Body of pancreas (tissue), 4 donors: ENCODE data around the gene APOA4. TPM values are rescaled to one million over a fixed set of nuclear protein-coding genes. Genes with fewer than 3 reads are reported as not detected.

ENCODE experiments used
- ATAC-seq: fragments of 150-250 bp; one replicate; pipeline ENCODE4 v1.9.1; 2016
- DNase-seq, 4 donors: peaks; one replicate each; pipeline ENCODE4 v3.0.0-alpha.2; 2019
- H3K27ac ChIP-seq, 4 donors: fragments of 200-600 bp; sonication (generic); 1 replicate in 3 of 4; 2 replicates in 1 of 4; pipeline versions ENCODE4 v1.5.1 to v1.6.1; 2016 to 2019; ENCODE audit warnings: mild to moderate bottlenecking in 1 of 4, mixed read lengths in 1 of 4, moderate library complexity in 1 of 4
- H3K27me3 ChIP-seq, 2 donors: fragments of 200-600 bp; sonication (generic); one replicate each; pipeline ENCODE4 v1.6.0; 2016; ENCODE audit warnings: mild to moderate bottlenecking in 1 of 2
- H3K36me3 ChIP-seq, 2 donors: fragments of 200-600 bp; sonication (generic); replicated peaks in 1 of 2; 2 replicates each; pipeline ENCODE4 v1.5.1; 2016; ENCODE audit warnings: low read depth in 2 of 2; ENCODE audit not compliant: insufficient read depth in 1 of 2
- H3K4me1 ChIP-seq: fragments of 200-600 bp; sonication (generic); one replicate; pipeline ENCODE4 v1.6.0; 2016
- H3K4me3 ChIP-seq, 2 donors: fragments of 200-600 bp; sonication (generic); 1 replicate in 1 of 2; 2 replicates in 1 of 2; pipeline ENCODE4 v1.5.1; 2016 to 2019
- H3K9me3 ChIP-seq, 3 donors: fragments of 200-600 bp; sonication (generic); 1 replicate in 2 of 3; 2 replicates in 1 of 3; pipeline ENCODE4 v1.5.1; 2016
- POLR2A ChIP-seq, 3 donors: fragments of 450-650 bp; IDR thresholded peaks; one replicate each; pipeline ENCODE4 v1.6.1; 2016; ENCODE audit warnings: antibody characterized with exemption in 3 of 3, mild to moderate bottlenecking in 2 of 3
- WGBS, 2 donors: methylation state at CpG; one replicate each; pipeline ENCODE4 v1.1.5; 2017; 5-methylcytosine and 5-hydroxymethylcytosine counted together
- intact Hi-C: fragments of 100-400 bp; cut with DNase I; formaldehyde crosslinking; loops from one replicate; pipeline ENCODE4 v1.15.1; 2023
- total RNA-seq, 2 donors: library from RNA; depleted of rRNA; stranded (reverse); fragments of >200 nt; gene quantifications; one replicate each; pipeline ENCODE4 v1.1.0, GENCODE V29; 2016
- TF ChIP-seq, protein P1 (sequence below), 7 experiments: fragments of 450-650 bp in 4 of 7; fragments of 200-600 bp in 3 of 7; sonication (generic) in 3 of 7; IDR thresholded peaks; one replicate each; pipeline ENCODE4 v1.5.1; 2016 to 2019; ENCODE audit warnings: antibody characterized with exemption in 7 of 7

Gene APOA4
- total RNA-seq, 2 donors from 2014 or later = not detected

DNA sequence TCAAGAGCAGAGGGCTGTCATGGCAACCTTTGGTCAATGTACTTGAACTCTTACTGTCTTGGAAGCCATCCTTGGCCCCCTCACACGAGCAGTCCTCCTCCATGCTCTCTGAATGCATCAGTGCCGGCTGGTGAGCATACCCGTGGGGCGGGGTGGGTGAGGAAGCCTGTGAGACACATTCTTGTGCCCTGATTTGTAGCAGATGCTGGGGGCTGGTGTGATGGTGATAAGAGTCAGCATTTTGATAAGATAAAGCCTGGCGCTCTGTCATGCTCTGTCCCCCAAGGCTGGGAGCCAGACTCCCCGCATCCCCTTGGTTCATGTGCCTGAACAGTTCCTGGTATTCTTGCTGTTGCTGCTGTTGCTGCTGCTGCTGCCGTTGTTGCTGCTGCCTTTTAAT is 34.8 kb upstream of the APOA4 start:
- no peak for ATAC-seq
- no peak for TF ChIP-seq POLR2A (IDR thresholded peaks at IDR 0.05)
- TF ChIP-seq, protein P1, sequence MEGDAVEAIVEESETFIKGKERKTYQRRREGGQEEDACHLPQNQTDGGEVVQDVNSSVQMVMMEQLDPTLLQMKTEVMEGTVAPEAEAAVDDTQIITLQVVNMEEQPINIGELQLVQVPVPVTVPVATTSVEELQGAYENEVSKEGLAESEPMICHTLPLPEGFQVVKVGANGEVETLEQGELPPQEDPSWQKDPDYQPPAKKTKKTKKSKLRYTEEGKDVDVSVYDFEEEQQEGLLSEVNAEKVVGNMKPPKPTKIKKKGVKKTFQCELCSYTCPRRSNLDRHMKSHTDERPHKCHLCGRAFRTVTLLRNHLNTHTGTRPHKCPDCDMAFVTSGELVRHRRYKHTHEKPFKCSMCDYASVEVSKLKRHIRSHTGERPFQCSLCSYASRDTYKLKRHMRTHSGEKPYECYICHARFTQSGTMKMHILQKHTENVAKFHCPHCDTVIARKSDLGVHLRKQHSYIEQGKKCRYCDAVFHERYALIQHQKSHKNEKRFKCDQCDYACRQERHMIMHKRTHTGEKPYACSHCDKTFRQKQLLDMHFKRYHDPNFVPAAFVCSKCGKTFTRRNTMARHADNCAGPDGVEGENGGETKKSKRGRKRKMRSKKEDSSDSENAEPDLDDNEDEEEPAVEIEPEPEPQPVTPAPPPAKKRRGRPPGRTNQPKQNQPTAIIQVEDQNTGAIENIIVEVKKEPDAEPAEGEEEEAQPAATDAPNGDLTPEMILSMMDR (IDR thresholded peaks at IDR 0.05) = no peak
- 84 to 96% methylated on average over 4 to 7 of the region's 7 CpGs for WGBS, 2 donors
- no peaks in the 10 kb centered on the region for H3K27me3 ChIP-seq
- H3K4me1 ChIP-seq = no peaks in the 10 kb centered on the region
- DNase-seq = no peak
- no peak overlapping the region for H3K4me3 ChIP-seq
- intact Hi-C loops = no loop called here
- peaks cover 0 to 38% of the 10 kb centered on the region in 2 donors for H3K36me3 ChIP-seq
- no peak overlapping the region for H3K27ac ChIP-seq
- H3K9me3 ChIP-seq = no peaks in the 10 kb centered on the region

DNA sequence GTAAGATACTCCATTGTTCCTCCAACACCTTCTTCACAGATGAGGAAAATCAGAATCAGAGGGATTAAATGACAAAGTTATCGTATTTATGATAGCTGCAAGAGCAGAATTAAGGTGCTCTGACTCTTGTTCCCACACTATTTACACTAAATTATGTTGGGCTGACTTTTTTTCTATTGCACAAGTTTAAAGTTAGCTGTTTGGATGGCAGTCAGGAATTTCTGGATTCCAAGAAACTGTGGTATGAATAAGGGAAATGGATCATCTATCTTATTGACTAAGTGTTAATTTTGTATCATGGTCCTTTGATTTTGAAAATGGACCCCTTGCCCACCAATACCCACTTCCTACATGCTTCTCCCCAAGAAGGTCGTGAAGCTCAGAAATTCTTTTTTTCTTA is 34.2 kb upstream of the APOA4 start:
- intact Hi-C loops = no loop called here
- ATAC-seq = no peak
- Histone ChIP-seq H3K27me3 (no peaks in the 10 kb centered on the region), H3K9me3 (no peaks in the 10 kb centered on the region), H3K27ac (no peak overlapping the region), H3K36me3 (peaks cover 0 to 35% of the 10 kb centered on the region in 2 donors), H3K4me3 (no peak overlapping the region), H3K4me1 (no peaks in the 10 kb centered on the region)
- WGBS, 2 donors = 80 to 88% methylated on average over 2 of the region's 2 CpGs
- no peak for TF ChIP-seq POLR2A (IDR thresholded peaks at IDR 0.05)
- TF ChIP-seq, protein P1 (IDR thresholded peaks at IDR 0.05) = no peak
- no peak for DNase-seq

DNA sequence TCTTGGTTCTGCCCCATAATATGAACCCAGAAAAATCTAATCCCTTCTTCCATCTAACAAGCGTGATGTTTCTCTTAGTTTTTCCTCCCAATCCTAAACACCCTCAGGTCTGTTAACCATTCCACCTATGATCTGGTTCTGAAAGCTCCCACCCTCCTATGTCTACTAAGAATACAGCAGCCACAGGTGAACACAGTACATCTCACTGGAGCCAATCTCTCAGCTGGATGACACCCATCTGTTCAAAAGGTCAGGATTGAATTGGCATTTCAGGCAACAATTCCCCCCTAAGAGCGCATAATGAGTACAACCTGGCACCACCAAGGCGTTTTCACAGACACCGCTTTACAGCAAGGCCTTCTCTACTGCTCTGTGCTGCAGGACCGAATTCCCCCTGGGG is 33.3 kb upstream of the APOA4 start:
- 93 to 95% methylated on average over 3 to 5 of the region's 5 CpGs for WGBS, 2 donors
- intact Hi-C loops = no loop called here
- Histone ChIP-seq H3K4me1 (no peaks in the 10 kb centered on the region), H3K27ac (no peak overlapping the region), H3K27me3 (no peaks in the 10 kb centered on the region), H3K4me3 (no peak overlapping the region), H3K9me3 (no peaks in the 10 kb centered on the region), H3K36me3 (peaks cover 0 to 27% of the 10 kb centered on the region in 2 donors)
- DNase-seq = no peak
- ATAC-seq = no peak
- TF ChIP-seq, protein P1 (IDR thresholded peaks at IDR 0.05) = no peak
- no peak for TF ChIP-seq POLR2A (IDR thresholded peaks at IDR 0.05)

DNA sequence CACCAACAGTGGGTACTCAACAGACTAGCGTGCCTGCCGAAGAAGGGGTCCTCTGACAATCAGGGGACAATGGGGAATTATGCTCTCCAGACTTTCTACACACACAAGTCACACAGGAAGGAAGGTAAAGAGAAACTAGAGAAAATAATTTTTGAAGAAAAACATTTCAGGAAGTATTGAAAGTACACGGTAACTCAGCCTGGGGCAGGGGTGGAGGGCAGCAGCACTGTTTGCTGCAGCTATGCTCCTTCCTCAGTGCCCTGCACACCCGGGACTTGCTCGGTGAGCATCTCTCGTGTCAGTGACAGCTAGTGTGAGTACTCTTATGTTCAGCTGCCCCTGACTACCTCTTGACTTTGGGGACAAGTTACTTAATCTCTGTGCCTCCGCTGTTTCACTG is 32.3 kb upstream of the APOA4 start:
- 84 to 97% methylated on average over 7 of the region's 7 CpGs for WGBS, 2 donors
- intact Hi-C loops = no loop called here
- H3K27ac ChIP-seq = no peak overlapping the region

DNA sequence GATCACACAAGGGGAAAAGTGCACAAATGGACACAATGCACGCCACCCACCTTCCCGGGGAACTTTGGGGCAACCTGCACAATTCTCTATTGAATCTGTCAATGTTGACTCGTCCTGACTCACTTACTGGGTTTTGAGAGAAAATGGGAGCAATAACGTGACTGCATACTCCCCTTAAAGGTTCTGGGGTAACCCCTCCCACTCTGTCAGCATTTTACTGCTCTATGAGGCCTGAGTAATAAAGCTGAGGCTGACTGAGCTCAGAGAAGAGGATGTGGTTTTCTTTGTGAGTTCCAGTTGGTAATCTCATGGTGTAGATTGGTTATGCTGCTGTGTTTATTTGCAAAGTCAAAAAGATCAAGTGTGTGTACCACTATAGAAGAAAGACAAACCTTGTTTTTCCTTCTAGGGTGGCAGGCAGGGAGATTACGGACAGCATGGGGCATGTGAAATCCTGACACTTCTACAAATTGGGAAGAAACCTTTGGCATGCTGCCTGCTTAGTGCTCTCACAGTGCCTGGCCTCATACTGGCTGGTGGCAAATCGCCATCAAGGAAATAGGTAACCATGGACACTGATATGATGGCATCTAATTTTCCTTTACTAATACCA is 30.5 kb upstream of the APOA4 start:
- ATAC-seq (no peak), DNase-seq (peak in 1 of 4 donors; percentile 30)
- Histone ChIP-seq H3K27me3 (no peaks in the 10 kb centered on the region), H3K36me3 (peaks cover 0 to 13% of the 10 kb centered on the region in 2 donors), H3K4me1 (no peaks in the 10 kb centered on the region), H3K27ac (no peak overlapping the region), H3K9me3 (no peaks in the 10 kb centered on the region), H3K4me3 (no peak overlapping the region)
- 75 to 76% methylated on average over 6 of the region's 6 CpGs for WGBS, 2 donors
- no peak for TF ChIP-seq POLR2A (IDR thresholded peaks at IDR 0.05)
- TF ChIP-seq, protein P1 (IDR thresholded peaks at IDR 0.05) = no peak
- intact Hi-C loops = no loop called here

More for the DNA sequence above, 32.3 kb upstream of the APOA4 start:
- ATAC-seq (no peak), DNase-seq (no peak)
- H3K4me1 ChIP-seq = no peaks in the 10 kb centered on the region
- no peaks in the 10 kb centered on the region for H3K9me3 ChIP-seq
- H3K27me3 ChIP-seq = no peaks in the 10 kb centered on the region
- no peak for TF ChIP-seq POLR2A (IDR thresholded peaks at IDR 0.05)
- H3K36me3 ChIP-seq = peaks cover 0 to 19% of the 10 kb centered on the region in 2 donors
- no peak overlapping the region for H3K4me3 ChIP-seq
